ENCODE measurements around the gene OSBPL3.

Gene OSBPL3

DNA sequence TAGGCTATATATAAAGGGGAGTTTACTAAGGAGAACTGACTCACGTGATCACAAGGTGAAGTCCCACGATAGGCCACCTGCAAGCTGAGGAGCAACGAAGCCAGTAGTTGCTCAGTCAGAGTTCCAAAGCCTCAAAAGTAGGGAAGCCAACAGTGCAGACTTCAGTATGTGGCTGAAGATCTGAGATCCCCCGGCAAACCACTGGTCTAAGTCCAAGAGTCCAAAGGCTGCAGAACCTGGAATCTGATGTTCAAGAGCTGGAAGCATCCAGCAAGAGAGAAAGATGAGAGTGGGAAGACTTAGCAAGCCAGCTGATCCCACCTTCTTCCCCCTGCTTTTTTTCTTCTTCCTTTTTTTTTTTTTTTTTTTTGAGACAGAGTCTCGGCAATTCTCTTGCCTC, 195.7 kb downstream of the OSBPL3 start:
- no peak for DNase-seq

DNA sequence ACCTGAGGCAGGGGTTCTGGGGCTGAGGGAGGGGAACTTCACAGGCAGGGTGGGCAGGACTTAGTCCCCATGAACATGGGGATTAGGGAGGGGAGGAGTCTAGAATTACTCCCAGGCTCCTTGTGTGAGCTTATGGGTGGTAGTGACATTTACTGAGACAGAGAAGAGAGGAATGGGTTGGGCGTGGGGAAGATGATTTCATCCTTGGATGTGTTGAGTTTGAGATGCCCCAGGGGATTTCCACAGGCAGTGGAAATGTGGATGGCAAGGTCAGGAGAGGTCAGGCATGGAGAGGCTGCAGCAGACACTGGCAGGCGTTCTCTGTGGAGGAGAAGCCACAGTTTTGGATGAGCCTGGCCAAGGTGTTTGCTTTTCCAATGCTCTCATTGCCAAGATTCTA, 196.3 kb downstream of the OSBPL3 start:
- no peak for DNase-seq

DNA sequence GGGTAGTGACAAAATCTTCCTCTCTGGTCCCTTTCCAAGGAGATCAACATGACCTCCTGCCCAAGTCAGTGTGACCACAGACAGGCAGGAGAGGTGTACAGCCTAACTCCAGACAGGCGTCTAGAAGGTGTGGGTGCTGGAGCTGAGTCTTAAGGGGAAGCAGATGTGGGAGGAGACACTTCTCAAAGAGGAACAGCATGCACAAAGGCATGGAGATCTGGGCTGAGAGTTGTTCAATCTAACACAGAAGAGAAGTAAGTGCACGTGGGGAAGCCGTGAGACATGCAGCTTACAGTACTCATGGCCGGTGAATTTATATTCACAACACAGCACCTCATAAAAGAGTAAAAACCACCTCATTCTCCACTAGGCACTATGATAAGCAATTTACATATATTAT, 198.9 kb downstream of the OSBPL3 start:
- DNase-seq, result peak; percentile 18

- no peak for DNase-seq
Observed at GRCh38 chr7:24779283-24779655, 200.7 kb downstream of the OSBPL3 start.

GRCh38 chr7:24778543-24779282, 201.3 kb downstream of the OSBPL3 start:
- DNase-seq, result peak; percentile 16

DNA sequence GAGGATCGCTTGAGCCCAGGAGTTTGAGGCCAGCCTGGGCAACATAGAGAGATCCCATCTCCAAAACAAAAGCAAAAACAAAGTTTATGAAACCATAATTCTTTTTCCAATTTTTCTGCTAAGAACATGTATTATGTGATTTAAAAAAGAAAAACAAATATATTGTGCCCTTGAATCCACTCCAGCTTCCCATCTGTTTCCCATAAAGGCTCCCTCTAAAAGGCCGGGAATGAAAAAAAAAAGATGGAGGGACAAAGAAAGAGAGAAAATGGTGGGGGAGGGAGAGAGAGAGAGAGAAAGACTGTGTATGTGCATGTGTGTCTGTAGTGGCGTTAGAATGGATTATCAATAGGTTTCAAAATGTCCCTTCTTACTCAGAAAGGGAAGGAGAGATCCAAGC, 202.2 kb downstream of the OSBPL3 start:
- DNase-seq, result no peak

- DNase-seq, result no peak
Observed at GRCh38 chr7:24773646-24774045, 206.3 kb downstream of the OSBPL3 start.

DNA sequence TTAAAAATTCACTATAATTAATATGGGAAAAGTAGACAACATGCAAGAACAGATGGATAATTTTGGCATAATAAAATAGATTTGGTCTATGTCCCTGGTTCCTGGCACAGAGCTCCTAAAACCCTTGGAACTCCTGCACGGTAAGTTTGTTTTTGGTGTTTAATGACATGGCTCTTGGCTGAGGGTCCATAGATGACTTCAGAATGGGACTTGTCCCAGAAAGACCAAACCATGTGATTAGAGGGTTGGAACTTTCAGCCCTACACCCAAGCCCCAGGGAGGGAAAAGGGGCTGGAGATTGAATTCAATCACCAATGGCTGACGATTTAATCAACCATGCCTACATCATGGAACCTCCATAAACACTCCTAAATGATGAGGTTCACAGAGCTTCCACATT, 210.1 kb downstream of the OSBPL3 start:
- DNase-seq, result no peak

DNA sequence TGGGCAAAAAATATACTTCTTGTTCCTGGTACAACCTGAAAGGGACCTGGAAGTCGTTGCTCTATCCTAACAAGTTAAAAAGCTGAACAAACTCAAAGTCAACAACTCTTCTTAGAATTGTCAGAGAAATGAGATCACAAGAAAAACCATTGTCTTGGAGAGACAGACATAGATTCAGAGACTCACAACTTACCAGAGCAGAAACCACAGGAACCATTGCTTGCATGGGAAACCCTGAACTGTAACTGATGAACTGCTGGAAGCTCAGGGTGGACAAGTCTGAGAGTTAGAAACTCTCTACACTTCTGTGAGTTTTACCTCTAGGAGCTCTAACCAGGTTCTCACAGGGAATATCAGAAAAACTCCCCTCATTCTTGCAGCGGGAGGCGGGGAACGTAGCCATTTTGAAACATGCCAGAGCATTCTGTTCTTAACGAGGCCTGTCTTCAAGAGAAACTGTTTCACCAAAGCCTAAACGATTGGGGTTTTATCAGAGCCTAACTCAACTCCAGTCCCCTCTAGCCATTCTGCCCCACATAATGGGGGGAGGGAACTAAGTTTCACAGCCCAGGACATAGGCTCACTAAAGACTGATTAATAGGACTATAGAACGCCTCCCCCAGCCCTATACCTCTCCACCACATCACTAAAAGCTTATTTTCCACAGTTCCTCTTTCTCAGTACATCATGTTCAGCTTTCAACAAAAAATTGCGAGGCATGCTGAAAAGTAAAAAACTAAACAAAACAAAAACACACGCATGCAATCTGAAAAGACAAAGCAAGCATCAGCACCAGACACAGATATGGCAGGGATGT, 210.8 kb downstream of the OSBPL3 start:
- no peak for DNase-seq

GRCh38 chr7:24767878-24768569, 212.0 kb downstream of the OSBPL3 start:
- DNase-seq, result no peak

GRCh38 chr7:24764972-24765744, 214.8 kb downstream of the OSBPL3 start:
- DNase-seq, result peak; percentile 12

DNA sequence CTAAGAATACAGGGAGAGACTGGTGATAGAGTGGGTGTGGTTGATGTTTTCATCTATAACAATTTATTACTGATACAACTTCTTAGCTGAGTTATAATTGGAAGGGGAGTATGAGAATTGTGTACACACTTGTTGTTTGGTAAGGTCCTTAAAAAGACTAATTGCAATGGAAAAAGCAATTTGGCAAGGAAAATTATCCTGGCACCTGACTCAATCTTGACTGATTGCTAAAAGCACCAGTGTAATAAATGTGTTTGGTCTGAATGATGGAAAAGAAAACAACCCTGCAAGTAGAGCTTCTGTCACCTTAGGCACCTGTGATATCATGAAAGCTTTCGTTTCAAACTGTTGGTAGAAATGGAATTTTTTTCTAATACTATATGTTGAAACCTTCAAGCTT, 216.0 kb downstream of the OSBPL3 start:
- DNase-seq, result no peak

- DNase-seq, result no peak
Observed at GRCh38 chr7:24763303-24763901, 216.6 kb downstream of the OSBPL3 start.

DNA sequence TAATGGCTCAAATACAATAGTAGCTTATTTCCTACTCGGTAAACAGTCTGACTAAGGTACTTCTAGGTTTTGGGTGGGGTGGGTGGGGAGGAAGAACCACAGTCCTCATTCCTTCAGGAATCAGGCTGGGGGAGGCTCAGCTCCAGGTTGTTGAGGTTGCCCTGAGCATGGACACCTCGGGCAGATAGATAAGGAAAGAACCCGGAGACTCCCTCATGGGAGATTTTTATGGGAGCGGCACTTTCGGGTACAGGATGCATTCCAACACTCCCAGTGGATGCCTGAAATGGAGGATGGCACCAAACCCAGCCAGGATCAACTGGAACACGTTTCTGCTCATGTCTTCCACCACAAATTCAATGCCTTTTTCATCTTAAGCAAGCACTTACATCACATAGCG, 217.2 kb downstream of the OSBPL3 start:
- no peak for DNase-seq

DNA sequence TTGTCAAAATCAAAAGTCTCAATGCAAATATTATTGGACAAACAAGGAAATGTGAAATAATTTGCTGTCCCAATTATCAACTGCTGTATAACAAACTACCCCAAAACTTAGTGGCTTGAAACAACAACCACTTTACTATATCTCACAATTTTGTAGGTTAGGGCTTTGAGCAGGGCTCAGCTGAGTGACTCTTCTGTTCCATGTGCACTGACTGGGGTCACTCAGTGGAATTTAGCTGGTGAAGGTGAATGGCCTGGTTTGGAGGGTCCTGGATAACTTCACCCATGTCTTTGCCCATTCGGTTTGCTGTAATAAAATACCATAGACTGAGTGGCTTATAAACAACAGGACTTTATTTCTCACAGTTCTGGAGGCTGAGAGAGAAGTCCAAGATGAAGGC, 219.0 kb downstream of the OSBPL3 start:
- no peak for DNase-seq

- peak; percentile 42 for DNase-seq
Observed at GRCh38 chr7:24757353-24758275, 222.4 kb downstream of the OSBPL3 start, which contains the start of gene GSDME. Gene GSDME (minus strand): TSS chr7:24757464. CDS start chr7:24749774, 7,690 bp downstream.

DNA sequence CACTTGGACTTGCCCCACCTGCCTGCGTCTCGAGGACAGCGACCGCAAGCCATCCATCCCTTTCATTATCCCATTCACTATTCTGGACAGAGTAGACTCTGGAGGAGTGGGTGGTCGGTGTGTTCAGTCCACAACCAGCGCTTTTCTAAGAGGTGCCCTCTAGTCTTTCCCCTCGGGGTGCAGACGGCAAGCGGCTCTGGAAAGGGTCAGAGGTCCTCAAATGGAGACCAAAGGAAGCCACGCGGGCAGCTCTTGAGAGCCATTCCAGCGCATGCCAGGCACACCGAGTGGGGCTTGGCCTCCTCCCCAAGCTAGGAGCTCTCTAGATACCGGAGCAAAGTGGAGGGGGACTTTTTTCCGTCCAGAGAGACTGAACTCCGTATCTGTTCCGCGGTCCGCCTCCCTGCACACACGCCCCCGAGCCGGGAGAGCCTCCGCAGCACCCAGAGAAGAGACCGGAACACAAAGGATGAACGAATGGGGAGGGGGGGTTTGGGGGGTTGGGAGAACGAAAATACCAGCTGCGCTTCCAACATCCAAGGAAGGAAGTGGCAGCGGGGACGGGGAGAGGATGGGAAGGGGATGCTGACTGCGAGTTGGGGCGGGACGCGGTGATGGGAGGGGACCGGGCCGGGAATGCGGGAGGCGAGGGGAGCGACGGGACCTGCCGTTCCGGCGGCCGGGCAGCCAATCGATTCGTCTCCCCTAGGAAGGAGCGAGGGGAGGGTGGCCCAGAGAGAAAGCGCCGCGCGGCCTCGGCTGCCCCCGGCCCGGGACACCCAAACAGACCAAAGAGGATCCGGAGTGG, 223.2 kb downstream of the OSBPL3 start:
- no peak for DNase-seq

DNA sequence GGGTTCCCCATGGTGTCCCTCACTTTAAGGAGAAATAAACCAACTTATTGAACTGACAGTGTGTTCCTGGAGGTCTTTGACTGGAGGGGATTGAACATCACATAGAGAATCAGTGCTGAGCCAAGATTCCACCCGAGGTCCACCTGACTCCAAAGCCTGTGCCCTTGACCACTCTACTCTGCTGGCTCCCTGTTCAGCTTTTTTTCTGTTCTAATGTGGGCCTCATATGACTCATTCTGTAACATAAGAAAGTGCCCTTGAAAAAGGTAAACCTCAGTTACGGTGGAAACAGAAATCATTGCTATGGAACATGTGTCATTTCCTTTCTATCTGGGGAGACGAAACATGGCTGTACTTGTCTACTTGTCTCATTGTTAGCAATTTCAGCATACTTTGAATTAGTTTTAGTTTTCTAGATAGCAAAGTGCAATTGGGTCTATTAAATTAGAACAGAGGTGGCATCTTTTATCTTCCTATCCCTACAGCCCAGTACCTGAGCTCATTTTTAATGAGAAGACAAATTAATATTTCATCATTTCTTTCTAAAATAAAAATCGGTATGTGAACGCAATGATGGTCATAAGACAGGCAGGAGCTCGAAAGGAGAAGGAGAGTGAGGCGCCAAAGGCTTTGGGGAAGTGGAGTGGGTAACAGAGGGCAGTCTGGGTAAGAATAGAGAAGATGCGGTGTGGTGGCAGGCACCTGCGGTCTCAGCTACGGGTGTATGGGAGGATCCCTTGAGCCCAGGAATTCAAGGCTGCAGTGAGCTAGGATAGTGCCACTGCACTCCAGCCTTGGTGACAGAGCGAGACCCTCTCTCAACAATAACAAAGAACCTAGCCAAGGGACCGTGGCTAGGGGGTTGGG, 224.2 kb downstream of the OSBPL3 start:
- DNase-seq, result no peak

DNA sequence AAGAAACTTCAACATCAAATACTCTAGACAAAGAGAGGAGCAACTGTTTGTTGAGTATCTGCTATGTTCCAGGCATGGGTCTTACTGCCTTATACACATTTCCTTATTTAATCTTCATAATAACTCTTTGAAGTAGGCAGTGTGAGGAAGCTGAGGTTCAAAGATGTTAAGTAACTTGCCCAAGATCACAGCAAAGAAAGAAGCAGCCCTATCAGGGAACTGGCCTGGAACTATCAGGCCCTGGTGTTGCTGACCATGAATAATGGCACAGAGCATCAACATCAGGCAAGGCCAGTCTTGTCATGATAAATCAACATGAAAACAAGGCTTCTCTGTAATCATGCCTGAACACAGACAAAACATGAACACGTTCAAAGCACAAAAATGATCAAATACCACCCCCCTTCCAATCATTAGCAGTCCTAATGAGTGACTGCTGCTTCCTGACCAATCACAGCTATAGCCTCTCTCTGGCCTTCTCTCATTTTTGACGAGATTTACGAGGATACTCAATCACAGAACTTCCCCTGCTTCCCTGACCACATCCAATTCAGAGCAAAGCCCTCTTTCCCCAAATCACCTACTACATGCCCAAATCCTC, 225.0 kb downstream of the OSBPL3 start:
- no peak for DNase-seq

Data from hematopoietic multipotent progenitor cell treated with erythropoietin and hydrocortisone succinate and interleukin-3 and kit ligand, for 6 days (in vitro differentiated cells).